ENCODE data around the gene ADRA2B.
A peak's percentile ranks its signal among the peaks of the same experiment; 100 is the strongest.
"Not testable (repeated sequence)": the region's sequence is repeated elsewhere in the genome, so short reads cannot be mapped to it uniquely, and the experiment has no call there.

ADRA2B gene

DNA sequence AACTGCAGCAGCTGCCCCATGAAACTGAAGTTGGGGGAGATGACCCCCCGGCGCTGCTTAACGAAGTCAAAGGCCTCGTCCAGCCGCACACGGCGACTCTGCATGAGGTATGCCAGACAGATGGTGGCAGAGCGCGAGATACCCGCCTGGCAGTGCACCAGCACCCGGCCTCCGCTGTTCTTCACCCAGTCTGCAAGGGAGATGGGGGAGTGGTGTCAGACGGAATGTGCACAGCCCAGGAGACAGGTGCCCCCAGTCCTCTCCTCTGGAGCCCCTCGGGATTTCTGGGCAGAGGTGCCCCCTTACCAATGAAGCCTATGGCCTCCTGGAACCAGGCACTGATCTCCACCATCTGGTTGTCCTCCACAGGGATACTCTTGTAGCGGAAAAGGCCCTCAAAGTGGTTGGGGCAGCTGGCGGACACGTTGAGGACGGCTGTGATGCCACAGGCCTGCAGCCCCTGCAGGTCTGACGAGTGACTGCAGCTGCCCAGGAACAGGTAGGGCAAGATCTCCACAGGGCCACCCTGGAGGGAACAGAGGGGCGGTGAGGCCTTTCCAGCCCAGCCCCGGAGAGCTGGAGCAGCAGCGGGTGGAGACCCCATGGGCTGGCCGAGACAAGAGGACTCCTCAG, 27.6 kb upstream of the ADRA2B start:
- H3K9me3 ChIP-seq (ENCODE audit: low read length) = no peaks in the 10 kb centered on the region
- H3F3A ChIP-seq (ENCODE audit: insufficient read depth, low read length) = no peaks in the 10 kb centered on the region
- peak overlapping the region; percentile 92 for H3K4me3 ChIP-seq (ENCODE audit: low read depth, low read length, poor library complexity, severe bottlenecking)
- peaks cover 28% of the 10 kb centered on the region for H3K36me3 ChIP-seq (ENCODE audit: insufficient read depth, low read length)
- H3K27me3 ChIP-seq (ENCODE audit: insufficient read depth, low read length) = no peaks in the 10 kb centered on the region
- peak overlapping the region; percentile 90 for H3K4me2 ChIP-seq (ENCODE audit: low read length)
- H3K9me2 ChIP-seq (ENCODE audit: low read depth, low read length) = no peaks in the 10 kb centered on the region
- H3K27ac ChIP-seq (ENCODE audit: low read depth, low read length, poor library complexity, severe bottlenecking) = peak overlapping the region; percentile 55
- no peaks in the 10 kb centered on the region for H3K79me2 ChIP-seq (ENCODE audit: insufficient read depth, low read length)
- TF ChIP-seq, protein P1, sequence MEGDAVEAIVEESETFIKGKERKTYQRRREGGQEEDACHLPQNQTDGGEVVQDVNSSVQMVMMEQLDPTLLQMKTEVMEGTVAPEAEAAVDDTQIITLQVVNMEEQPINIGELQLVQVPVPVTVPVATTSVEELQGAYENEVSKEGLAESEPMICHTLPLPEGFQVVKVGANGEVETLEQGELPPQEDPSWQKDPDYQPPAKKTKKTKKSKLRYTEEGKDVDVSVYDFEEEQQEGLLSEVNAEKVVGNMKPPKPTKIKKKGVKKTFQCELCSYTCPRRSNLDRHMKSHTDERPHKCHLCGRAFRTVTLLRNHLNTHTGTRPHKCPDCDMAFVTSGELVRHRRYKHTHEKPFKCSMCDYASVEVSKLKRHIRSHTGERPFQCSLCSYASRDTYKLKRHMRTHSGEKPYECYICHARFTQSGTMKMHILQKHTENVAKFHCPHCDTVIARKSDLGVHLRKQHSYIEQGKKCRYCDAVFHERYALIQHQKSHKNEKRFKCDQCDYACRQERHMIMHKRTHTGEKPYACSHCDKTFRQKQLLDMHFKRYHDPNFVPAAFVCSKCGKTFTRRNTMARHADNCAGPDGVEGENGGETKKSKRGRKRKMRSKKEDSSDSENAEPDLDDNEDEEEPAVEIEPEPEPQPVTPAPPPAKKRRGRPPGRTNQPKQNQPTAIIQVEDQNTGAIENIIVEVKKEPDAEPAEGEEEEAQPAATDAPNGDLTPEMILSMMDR (IDR thresholded peaks at IDR 0.05; ENCODE audit: low read length) = peak; percentile 32; the same call in 1 of the 2 replicates
- no peak for TF ChIP-seq EZH2 (IDR thresholded peaks at IDR 0.05; ENCODE audit: borderline replicate concordance, low read length)
- no peaks in the 10 kb centered on the region for H4K20me1 ChIP-seq (ENCODE audit: insufficient read depth, low read length)
- peaks cover 61% of the 10 kb centered on the region for H3K4me1 ChIP-seq (ENCODE audit: insufficient read depth, low read length, severe bottlenecking)
- peak overlapping the region; percentile 90 for H3K9ac ChIP-seq (ENCODE audit: low read length)
- H2AFZ ChIP-seq (ENCODE audit: low read length) = no peak overlapping the region

DNA sequence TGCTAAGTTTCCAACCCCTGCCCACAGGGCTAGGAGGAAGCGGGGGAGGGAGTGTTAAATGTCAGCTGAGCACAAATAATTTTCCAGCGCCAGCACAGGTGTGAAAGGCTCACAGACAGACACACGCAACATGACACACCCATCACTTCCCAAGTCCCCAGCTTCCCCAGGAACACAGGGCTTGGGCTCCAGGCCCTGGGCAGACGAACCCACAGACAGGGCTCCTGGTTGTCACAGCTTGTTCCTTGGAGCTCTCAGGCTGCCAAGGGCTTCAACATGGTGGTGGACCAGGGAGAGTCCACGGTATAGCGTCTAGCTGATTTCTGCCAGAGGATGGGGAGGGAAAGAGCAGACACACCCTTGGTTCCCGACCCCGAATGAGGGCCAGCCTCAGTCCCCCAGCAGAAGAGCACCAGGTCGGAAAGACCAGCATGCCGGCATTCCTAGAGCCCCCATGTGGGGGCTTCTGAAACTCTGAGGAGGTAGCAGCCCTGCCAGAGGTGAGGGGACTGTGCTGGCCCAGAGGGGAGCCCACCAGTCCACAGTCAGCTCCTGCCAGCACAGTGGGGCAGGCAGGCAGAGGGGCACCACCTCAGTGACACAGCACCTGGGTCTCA, 27.0 kb upstream of the ADRA2B start:
- H3K9ac ChIP-seq (ENCODE audit: low read length) = peak overlapping the region; percentile 90
- no peaks in the 10 kb centered on the region for H3K27me3 ChIP-seq (ENCODE audit: insufficient read depth, low read length)
- H3K36me3 ChIP-seq (ENCODE audit: insufficient read depth, low read length) = peaks cover 28% of the 10 kb centered on the region
- H3K9me2 ChIP-seq (ENCODE audit: low read depth, low read length) = no peaks in the 10 kb centered on the region
- peak overlapping the region; percentile 90 for H3K4me2 ChIP-seq (ENCODE audit: low read length)
- no peaks in the 10 kb centered on the region for H3K9me3 ChIP-seq (ENCODE audit: low read length)
- peak overlapping the region; percentile 92 for H3K4me3 ChIP-seq (ENCODE audit: low read depth, low read length, poor library complexity, severe bottlenecking)
- H3K27ac ChIP-seq (ENCODE audit: low read depth, low read length, poor library complexity, severe bottlenecking) = peak overlapping the region; percentile 55
- no peaks in the 10 kb centered on the region for H3F3A ChIP-seq (ENCODE audit: insufficient read depth, low read length)
- TF ChIP-seq EZH2 (IDR thresholded peaks at IDR 0.05; ENCODE audit: borderline replicate concordance, low read length) = no peak
- H2AFZ ChIP-seq (ENCODE audit: low read length) = no peak overlapping the region
- H3K4me1 ChIP-seq (ENCODE audit: insufficient read depth, low read length, severe bottlenecking) = peaks cover 54% of the 10 kb centered on the region
- H4K20me1 ChIP-seq (ENCODE audit: insufficient read depth, low read length) = no peaks in the 10 kb centered on the region
- no peaks in the 10 kb centered on the region for H3K79me2 ChIP-seq (ENCODE audit: insufficient read depth, low read length)

DNA sequence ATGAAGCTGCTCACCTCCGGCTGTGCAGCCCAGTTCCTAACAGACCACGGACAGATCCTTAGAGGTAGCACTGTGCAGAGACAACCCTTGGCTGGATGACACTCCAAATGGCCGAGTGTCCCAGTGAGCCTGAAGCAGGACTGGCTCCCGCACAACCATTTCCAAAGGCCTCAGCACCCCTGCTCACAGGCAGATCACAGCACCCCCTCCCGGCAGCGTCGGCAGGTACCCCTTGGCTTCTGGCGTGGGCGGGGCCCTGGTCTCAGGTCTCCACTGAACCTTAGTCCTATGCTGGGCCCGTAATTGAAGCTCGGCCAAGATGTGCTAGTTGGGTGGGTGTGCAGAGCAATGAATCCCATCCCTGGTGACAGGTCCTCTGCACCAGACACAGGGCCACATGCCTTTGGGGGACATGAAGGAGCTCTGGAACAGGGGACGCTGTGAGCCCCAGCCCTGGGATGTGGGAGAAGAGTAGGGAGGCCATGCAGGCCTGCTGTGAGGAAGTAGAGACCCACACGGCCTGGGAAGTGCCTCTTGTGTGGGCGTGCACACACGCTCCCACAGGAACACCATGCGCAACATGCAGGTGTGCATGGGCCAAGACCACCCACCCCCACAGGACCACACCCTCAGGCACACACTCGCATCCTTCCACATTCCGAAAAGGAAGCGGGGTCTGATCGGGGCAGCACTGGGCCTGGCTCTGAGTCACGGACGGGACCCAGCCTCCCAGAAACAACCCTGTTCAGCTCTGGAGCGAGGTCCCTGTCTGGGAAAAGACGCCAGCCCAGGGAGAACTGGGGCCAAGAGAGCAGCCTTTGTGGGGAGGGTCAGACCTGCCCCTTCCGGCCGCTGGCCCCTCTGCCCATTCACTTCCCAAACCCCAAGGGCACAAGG, 26.1 kb upstream of the ADRA2B start:
- H3K4me3 ChIP-seq (ENCODE audit: low read depth, low read length, poor library complexity, severe bottlenecking) = peak overlapping the region; percentile 92
- no peak overlapping the region for H2AFZ ChIP-seq (ENCODE audit: low read length)
- no peaks in the 10 kb centered on the region for H3K27me3 ChIP-seq (ENCODE audit: insufficient read depth, low read length)
- no peaks in the 10 kb centered on the region for H3K9me3 ChIP-seq (ENCODE audit: low read length)
- no peaks in the 10 kb centered on the region for H3K79me2 ChIP-seq (ENCODE audit: insufficient read depth, low read length)
- no peak overlapping the region; the same call in 1 of the 2 replicates for H3K9ac ChIP-seq (ENCODE audit: low read length)
- peaks cover 46% of the 10 kb centered on the region for H3K4me1 ChIP-seq (ENCODE audit: insufficient read depth, low read length, severe bottlenecking)
- no peaks in the 10 kb centered on the region for H3F3A ChIP-seq (ENCODE audit: insufficient read depth, low read length)
- H3K4me2 ChIP-seq (ENCODE audit: low read length) = peak overlapping the region; percentile 90
- TF ChIP-seq, protein P1 (IDR thresholded peaks at IDR 0.05; ENCODE audit: low read length) = peak; percentile 68
- no peak for TF ChIP-seq EZH2 (IDR thresholded peaks at IDR 0.05; ENCODE audit: borderline replicate concordance, low read length)
- peaks cover 28% of the 10 kb centered on the region for H3K36me3 ChIP-seq (ENCODE audit: insufficient read depth, low read length)
- peak overlapping the region; percentile 4 for H3K27ac ChIP-seq (ENCODE audit: low read depth, low read length, poor library complexity, severe bottlenecking)
- no peaks in the 10 kb centered on the region for H4K20me1 ChIP-seq (ENCODE audit: insufficient read depth, low read length)
- no peaks in the 10 kb centered on the region for H3K9me2 ChIP-seq (ENCODE audit: low read depth, low read length)

DNA sequence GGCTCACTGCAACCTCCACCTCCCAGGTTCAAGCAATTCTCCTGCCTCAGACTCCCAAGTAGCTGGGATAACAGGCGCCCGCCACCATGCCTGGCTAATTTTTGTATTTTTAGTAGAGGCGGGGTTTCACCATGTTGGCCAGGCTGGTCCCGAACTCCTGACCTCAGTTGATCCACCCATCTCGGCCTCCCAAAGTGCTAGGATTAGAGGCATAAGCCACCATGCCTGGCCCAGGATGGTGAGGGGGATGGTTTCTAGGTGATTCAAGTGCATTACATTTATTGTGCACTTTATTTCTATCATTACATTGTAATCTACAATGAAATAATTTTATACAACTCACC, 25.2 kb upstream of the ADRA2B start:
- not testable (repeated sequence) for H3K4me3 ChIP-seq (ENCODE audit: low read depth, low read length, poor library complexity, severe bottlenecking); H3F3A ChIP-seq (ENCODE audit: insufficient read depth, low read length); H3K79me2 ChIP-seq (ENCODE audit: insufficient read depth, low read length); H2AFZ ChIP-seq (ENCODE audit: low read length); H3K9me2 ChIP-seq (ENCODE audit: low read depth, low read length); H3K9me3 ChIP-seq (ENCODE audit: low read length); H3K27me3 ChIP-seq (ENCODE audit: insufficient read depth, low read length); H3K4me2 ChIP-seq (ENCODE audit: low read length); H4K20me1 ChIP-seq (ENCODE audit: insufficient read depth, low read length); H3K9ac ChIP-seq (ENCODE audit: low read length); H3K27ac ChIP-seq (ENCODE audit: low read depth, low read length, poor library complexity, severe bottlenecking)
- peaks cover 28% of the 10 kb centered on the region for H3K36me3 ChIP-seq (ENCODE audit: insufficient read depth, low read length)
- H3K4me1 ChIP-seq (ENCODE audit: insufficient read depth, low read length, severe bottlenecking) = peaks cover 37% of the 10 kb centered on the region

Data from OCI-LY1 (cell line).